EL (cell line): ENCODE data around the gene SMCO1.
"Not testable (repeated sequence)": the region's sequence is repeated elsewhere in the genome, so short reads cannot be mapped to it uniquely, and the experiment has no call there.

Experiments used
- DNase-seq: peaks from one replicate; pipeline ENCODE4 v3.0.0-alpha.2; 2016

SMCO1 gene

DNA sequence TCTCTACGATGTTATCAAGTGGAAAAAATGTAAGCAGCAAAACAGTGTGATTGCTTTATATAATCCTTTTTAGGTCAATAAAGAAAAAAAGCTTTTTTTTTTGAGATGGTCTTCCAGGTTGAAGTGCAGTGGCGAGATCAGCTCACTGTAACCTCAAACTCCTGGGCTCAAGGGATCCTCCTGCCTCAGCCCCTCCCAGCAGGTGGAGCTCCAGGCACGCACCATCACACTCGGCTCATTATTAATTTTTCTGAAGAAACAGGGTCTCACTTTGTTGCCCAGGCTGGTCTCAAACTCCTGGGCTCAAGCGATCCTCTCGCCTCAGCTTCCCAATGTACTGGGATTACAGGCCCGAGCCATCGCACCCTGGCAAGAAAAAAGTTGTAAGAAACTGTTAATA is 28.9 kb downstream of the SMCO1 start:
- DNase-seq, result no peak

DNA sequence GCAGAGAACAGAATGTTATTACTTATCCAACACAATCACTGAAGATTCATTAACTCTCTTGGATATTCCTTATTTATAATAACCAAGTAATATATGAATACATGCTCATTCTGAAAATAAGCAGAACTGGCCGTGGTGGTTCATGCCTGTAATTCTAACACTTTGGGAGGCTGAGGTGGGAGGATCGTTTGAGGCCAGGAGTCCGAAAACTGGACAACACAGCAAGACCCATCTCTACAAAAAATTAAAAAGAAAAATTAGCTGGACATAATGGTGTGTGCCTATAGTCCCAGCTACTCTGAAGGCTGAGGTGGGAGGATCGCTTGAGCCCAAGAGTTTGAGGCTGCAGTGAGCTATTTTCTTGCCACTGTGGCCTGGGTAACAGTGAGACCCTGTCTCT is 37.5 kb downstream of the SMCO1 start:
- no peak for DNase-seq

DNA sequence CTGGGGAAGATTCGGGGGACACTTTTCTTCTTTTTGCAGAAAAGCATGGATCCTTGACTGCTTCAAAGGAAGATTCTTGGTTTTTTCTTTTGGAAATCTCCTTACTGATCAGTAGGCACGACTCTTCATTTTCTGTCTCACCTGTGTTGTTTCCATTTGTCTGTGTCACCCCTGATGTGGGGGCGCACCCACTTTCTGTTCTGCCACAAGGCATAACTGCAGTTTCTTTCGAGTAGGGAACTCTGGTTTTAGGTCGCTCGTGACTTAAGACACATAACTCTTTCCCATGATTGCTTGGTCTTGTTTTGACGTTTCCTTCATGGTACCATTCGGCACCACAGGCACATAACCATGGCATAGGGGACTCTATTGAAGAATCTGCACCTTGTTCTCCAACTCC is 42.9 kb downstream of the SMCO1 start:
- no peak for DNase-seq

DNA sequence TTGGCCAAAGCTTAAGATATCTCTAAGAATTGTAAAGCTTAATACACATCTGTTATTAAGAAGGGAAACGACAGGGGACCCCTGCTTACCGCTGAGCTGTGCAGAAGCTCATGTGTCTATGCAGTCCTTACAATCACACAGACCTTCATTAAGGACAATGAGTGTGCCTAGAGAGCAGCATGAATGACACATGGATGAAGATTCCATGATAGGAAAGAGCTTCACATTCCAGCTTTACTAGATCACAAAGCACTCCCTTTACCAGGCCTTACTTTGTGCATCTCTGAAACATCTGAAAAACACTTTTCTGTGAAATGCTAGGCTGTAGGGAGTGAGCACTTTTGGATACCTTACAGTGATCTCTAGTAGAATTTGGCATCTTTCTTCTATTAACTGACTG is 43.6 kb downstream of the SMCO1 start:
- peak; percentile 62 for DNase-seq

DNA sequence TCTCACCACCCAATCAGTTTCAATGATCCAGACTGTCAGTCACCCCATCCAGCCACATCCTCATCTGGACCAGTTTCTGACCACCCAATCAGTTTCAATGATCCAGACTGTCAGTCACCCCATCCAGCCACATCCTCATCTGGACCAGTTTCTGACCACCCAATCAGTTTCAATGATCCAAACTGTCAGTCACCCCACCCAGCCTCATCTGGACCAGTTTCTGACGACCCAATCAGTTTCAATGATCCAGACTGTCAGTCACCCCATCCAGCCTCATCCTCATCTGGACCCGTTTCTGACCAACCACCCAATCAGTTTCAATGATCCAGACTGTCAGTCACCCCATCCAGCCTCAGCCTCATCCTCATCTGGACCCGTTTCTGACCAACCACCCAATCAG is 45.0 kb downstream of the SMCO1 start:
- not testable (repeated sequence) for DNase-seq

DNA sequence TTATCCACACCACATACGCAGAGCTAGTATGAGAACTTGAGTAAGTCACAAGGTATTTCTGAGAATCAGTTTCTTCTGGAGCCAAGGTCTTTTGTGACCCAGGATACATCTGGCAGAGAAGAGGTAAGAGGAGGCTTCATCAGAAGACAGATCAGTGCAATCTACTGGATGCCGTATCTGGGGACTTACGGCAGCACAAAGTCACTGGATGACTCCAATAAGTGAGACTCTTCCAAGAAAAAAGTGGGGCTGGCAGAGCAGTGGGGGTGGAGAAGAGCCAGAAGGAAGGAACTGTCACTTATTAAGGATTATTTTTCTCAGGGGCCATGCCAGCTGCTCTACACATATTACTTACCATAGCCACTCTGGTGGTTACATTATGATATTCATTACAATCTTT is 51.3 kb downstream of the SMCO1 start:
- no peak for DNase-seq

DNA sequence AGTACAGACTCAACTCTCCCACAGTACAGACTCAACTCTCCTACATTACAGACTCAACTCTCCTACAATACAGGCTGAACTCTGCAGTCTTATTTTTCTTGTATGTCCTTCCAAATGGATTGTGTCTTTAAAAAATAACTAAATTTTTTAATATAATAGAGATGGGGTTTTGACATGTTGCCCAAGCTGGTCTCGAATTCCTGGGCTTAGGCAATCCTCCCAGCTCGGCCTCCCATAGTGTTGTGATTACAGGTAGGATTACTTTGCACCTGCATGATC is 51.7 kb downstream of the SMCO1 start:
- no peak for DNase-seq

DNA sequence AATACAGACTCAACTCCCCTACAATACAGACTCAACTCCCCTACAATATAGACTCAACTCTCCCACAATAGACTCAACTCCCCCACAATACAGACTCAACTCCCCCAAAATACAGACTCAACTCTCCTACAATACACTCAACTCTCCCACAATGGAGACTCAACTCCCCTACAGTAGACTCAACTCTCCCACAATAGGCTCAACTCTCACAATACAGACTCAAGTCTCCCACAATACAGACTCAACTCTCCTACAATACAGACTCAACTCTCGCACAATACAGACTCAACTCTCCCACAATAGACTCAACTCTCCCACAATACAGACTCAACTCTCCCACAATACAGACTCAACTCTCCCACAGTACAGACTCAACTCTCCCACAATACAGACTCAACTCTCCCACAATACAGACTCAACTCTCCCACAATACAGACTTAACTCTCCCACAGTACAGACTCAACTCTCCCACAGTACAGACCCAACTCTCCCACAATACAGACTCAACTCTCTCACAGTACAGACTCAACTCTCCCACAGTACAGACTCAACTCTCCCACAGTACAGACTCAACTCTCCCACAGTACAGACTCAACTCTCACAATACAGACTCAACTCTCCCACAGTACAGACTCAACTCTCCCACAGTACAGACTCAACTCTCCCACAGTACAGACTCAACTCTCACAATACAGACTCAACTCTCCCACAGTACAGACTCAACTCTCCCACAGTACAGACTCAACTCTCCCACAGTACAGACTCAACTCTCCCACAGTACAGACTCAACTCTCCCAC is 52.3 kb downstream of the SMCO1 start:
- DNase-seq, result not testable (repeated sequence)

DNA sequence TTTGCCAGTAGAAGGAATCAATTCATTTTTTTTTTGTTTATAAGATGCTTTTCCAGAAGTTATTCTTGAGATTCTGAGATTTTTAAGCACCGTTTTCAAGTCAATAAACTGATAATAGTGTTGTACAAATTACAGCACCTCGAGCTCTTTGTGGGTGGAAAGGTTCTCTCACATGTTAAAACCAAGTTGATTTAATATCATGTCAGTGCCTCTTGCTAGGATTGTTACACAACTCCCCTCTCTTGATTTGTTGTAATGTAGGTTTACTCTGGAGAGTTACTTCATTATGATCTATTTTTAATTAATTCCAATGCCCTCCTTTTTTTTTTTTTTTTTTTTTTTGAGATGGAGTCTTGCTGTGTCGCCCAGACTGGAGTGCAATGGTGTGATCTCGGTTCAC is 57.1 kb downstream of the SMCO1 start:
- DNase-seq, result no peak

DNA sequence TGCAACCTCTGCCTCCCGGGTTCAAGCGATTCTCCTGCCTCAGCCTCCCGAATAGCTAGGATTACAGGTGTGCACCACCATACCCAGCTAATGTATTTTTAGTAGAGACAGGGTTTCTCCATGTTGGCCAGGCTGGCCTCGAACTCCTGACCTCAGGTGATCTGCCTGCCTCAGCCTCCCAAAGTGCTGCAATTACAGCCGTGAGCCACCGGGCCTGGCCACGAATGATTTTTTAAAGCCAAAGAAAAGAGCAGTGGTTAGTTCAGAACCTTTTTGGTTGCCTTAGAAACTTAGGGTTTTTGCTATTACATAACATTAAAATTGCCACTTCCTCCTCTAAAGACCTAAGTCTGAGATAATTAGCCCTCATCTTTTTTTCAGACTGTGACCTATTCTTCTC is 57.7 kb downstream of the SMCO1 start:
- DNase-seq, result not testable (repeated sequence)
